ENCODE measurements around the gene CHRNA7.

- TF ChIP-seq BCL3 (IDR thresholded peaks at IDR 0.05): no peak
- no peak for TF ChIP-seq E2F6 (IDR thresholded peaks at IDR 0.05; ENCODE audit: borderline replicate concordance, low read depth)
- TF ChIP-seq REST (IDR thresholded peaks at IDR 0.05): no peak
- no peak for TF ChIP-seq POLR2A (IDR thresholded peaks at IDR 0.05; ENCODE audit: low read length)
These were observed 118.7 kb downstream of the CHRNA7 start for GRCh38 chr15:32148833-32149555.
